Measurements from ENCODE around the gene VGF. TPM values are rescaled to one million over a fixed set of nuclear protein-coding genes. Genes with fewer than 3 reads are reported as not detected.

Gene VGF
- total RNA-seq, 1 donor from 2014 or later, result 0.22 TPM

GRCh38 chr7:101186194-101186593, 20.8 kb upstream of the VGF start:
- no peak for DNase-seq (ENCODE audit: low spot score)

GRCh38 chr7:101185258-101185839, 20.0 kb upstream of the VGF start:
- no peak for DNase-seq (ENCODE audit: low spot score)

- DNase-seq (ENCODE audit: low spot score), result no peak
These were observed 14.9 kb upstream of the VGF start, which contains the start of gene NAT16 for GRCh38 chr7:101180130-101180755. NAT16 (minus strand) TSS chr7:101180293; CDS start chr7:101174807, 5,486 bp downstream.

- no peak for DNase-seq (ENCODE audit: low spot score)
These were observed 14.3 kb upstream of the VGF start for GRCh38 chr7:101179713-101180112.

GRCh38 chr7:101179117-101179516, 13.7 kb upstream of the VGF start:
- no peak for DNase-seq (ENCODE audit: low spot score)

- DNase-seq (ENCODE audit: low spot score), result no peak
These were observed 12.3 kb upstream of the VGF start for GRCh38 chr7:101177644-101178043.

GRCh38 chr7:101175664-101176063, 10.3 kb upstream of the VGF start:
- DNase-seq (ENCODE audit: low spot score), result no peak

- DNase-seq (ENCODE audit: low spot score), result no peak
These were observed 9.0 kb upstream of the VGF start for GRCh38 chr7:101174322-101174854.

GRCh38 chr7:101173752-101174244, 8.4 kb upstream of the VGF start:
- no peak for DNase-seq (ENCODE audit: low spot score)

GRCh38 chr7:101172854-101173751, 7.7 kb upstream of the VGF start:
- DNase-seq (ENCODE audit: low spot score), result no peak

GRCh38 chr7:101172005-101172853, 6.9 kb upstream of the VGF start:
- DNase-seq (ENCODE audit: low spot score), result no peak

GRCh38 chr7:101171442-101171837, 6.1 kb upstream of the VGF start:
- DNase-seq (ENCODE audit: low spot score), result no peak

- DNase-seq (ENCODE audit: low spot score), result no peak
These were observed 5.5 kb upstream of the VGF start for GRCh38 chr7:101170617-101171441.

- DNase-seq (ENCODE audit: low spot score), result no peak
These were observed 4.6 kb upstream of the VGF start for GRCh38 chr7:101169838-101170551.

- DNase-seq (ENCODE audit: low spot score), result no peak
These were observed 3.9 kb upstream of the VGF start for GRCh38 chr7:101169110-101169837.

- no peak for DNase-seq (ENCODE audit: low spot score)
These were observed 3.2 kb upstream of the VGF start for GRCh38 chr7:101168412-101169049.

GRCh38 chr7:101167645-101168411, 2.5 kb upstream of the VGF start:
- no peak for DNase-seq (ENCODE audit: low spot score)

Measured in mesenteric fat pad (tissue), 1 donor.